Heart right ventricle (tissue), 16 donors: ENCODE measurements around the gene AVPR1B. TPM values are rescaled to one million over a fixed set of nuclear protein-coding genes. Genes with fewer than 3 reads are reported as not detected.
"Not testable (repeated sequence)": the region's sequence is repeated elsewhere in the genome, so short reads cannot be mapped to it uniquely, and the experiment has no call there.

ENCODE experiments used
- ATAC-seq, 8 donors: fragments of 200-7000 bp; cut with Tn5 transposase; one replicate each; pipeline ENCODE4 v1.9.1; 2020; ENCODE audit warnings: mild to moderate bottlenecking in 8 of 8, moderate library complexity in 8 of 8, moderate number of reproducible peaks in 1 of 8
- DNase-seq, 2 donors: peaks; one replicate each; pipeline ENCODE4 v3.0.0-alpha.2; 2020
- H3K27ac ChIP-seq, 10 donors: fragments of 200-600 bp; sonication (generic) in 2 of 10; one replicate each; pipeline versions ENCODE4 v1.5.0 to v1.8.0; 2020 to 2022; ENCODE audit warnings: mild to moderate bottlenecking in 3 of 10
- H3K27me3 ChIP-seq, 7 donors: fragments of 200-600 bp; one replicate each; pipeline ENCODE4 v1.8.0; 2021 to 2022; ENCODE audit warnings: mild to moderate bottlenecking in 2 of 7
- H3K36me3 ChIP-seq, 9 donors: fragments of 200-600 bp; sonication (generic) in 1 of 9; one replicate each; pipeline versions ENCODE4 v1.5.0 to v1.8.0; 2020 to 2022; ENCODE audit warnings: mild to moderate bottlenecking in 2 of 9
- H3K4me1 ChIP-seq, 9 donors: fragments of 200-600 bp; sonication (generic) in 1 of 9; one replicate each; pipeline versions ENCODE4 v1.5.0 to v1.8.0; 2020 to 2022; ENCODE audit warnings: mild to moderate bottlenecking in 4 of 9
- H3K4me3 ChIP-seq, 10 donors: fragments of 200-600 bp; sonication (generic) in 2 of 10; one replicate each; pipeline versions ENCODE4 v1.5.0 to v1.8.0; 2020 to 2022; ENCODE audit warnings: mild to moderate bottlenecking in 7 of 10, moderate library complexity in 2 of 10
- H3K9me3 ChIP-seq, 11 donors: fragments of 200-600 bp in 10 of 11; sonication (generic) in 2 of 11; one replicate each; pipeline versions ENCODE4 v1.5.0 to v1.8.0; 2013 to 2022; ENCODE audit warnings: mild to moderate bottlenecking in 2 of 11, control low read depth in 1 of 11, moderate library complexity in 1 of 11
- WGBS, 2 donors: extraction: QIAGEN DNeasy Blood & Tissue Kit; methylation state at CpG; one replicate each; pipeline ENCODE4 v1.1.7; 2013; ENCODE audit warnings: inconsistent platforms in 1 of 2; 5-methylcytosine and 5-hydroxymethylcytosine counted together
- intact Hi-C, 10 donors: fragments of 100-400 bp; cut with DNase I; formaldehyde crosslinking; loops; one replicate each; pipeline versions ENCODE4 v1.11.1 to v1.14.2; 2022
- polyA plus RNA-seq, 2 donors: library from polyadenylated mRNA; stranded (reverse); fragments of 200-250 nt; gene quantifications; one replicate each; pipeline ENCODE4 v1.2.3, GENCODE V29; 2013
- total RNA-seq, 10 donors: library from RNA; stranded (reverse); fragmentation: NEBNext Ultra II Directional in 3 of 10; extraction: Animal tissue kit (Norgen Biotek cat#: 25700) in 3 of 10; gene quantifications; one replicate each; pipeline versions ENCODE4 v1.2.1 to v1.2.4, GENCODE V29; 2021 to 2023
- TF ChIP-seq, protein P1 (sequence below), 9 donors: fragments of 200-600 bp; sonication (generic) in 2 of 9; IDR thresholded peaks; one replicate each; pipeline versions ENCODE4 v1.5.0 to v1.8.0; 2021 to 2022; ENCODE audit warnings: antibody characterized with exemption in 9 of 9, mild to moderate bottlenecking in 5 of 9, moderate library complexity in 1 of 9
- donor health status: Arrhythmogenic right ventricular cardiomyopathy.
- donor health status: ischemic (EF 13 %, LVEDD 7.1; RV severe dilation, severe dysfunction).
- donor health status: healthy with polysubstance abuse.
- donor health status: DM: no; HTN: yes; CAD: no.
- donor health status: DM: no; HTN: no; CAD: no.
- donor health status: ischemic (EF 25% LVEDD 6.9; RV normal size, moderate dysfunction).
- donor health status: ischemic (EF 25% LVEDD 5.7; RV mildly dilated, moderate dysfunction).
- donor health status: healthy.
- donor health status: DM: yes; HTN: yes; CAD: no.
- donor health status: Ischemic cardiomyopathy.
- donor health status: ischemic (EF 35%, LVEDD 5.7; RV mildly dilated, moderate dysfunction).
- donor health status: nonischemic (EF 11% LVEDD 7.7; RV severe dilation, severe dysfunction).
- donor health status: DM: yes; HTN: yes; CAD: no.
- donor health status: PGD.
- donor health status: ischemic (EF 29% LVEDD 5.4; RV normal size, mild dysfunction).
- donor health status: nonischemic (EF 23%, LVEDD 6.1; RV moderate dilation, normal function).

AVPR1B gene
- total and polyA plus RNA-seq, 12 donors = not detected

- WGBS, 2 donors = 49 to 51% methylated on average over 8 of the region's 8 CpGs
- H3K36me3 ChIP-seq = no peaks in the 10 kb centered on the region
- peaks cover 0 to 17% (median 11%) of the 10 kb centered on the region in 9 donors for H3K4me1 ChIP-seq
- H3K4me3 ChIP-seq = no peak overlapping the region
- TF ChIP-seq, protein P1, sequence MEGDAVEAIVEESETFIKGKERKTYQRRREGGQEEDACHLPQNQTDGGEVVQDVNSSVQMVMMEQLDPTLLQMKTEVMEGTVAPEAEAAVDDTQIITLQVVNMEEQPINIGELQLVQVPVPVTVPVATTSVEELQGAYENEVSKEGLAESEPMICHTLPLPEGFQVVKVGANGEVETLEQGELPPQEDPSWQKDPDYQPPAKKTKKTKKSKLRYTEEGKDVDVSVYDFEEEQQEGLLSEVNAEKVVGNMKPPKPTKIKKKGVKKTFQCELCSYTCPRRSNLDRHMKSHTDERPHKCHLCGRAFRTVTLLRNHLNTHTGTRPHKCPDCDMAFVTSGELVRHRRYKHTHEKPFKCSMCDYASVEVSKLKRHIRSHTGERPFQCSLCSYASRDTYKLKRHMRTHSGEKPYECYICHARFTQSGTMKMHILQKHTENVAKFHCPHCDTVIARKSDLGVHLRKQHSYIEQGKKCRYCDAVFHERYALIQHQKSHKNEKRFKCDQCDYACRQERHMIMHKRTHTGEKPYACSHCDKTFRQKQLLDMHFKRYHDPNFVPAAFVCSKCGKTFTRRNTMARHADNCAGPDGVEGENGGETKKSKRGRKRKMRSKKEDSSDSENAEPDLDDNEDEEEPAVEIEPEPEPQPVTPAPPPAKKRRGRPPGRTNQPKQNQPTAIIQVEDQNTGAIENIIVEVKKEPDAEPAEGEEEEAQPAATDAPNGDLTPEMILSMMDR (IDR thresholded peaks at IDR 0.05) = no peak
- intact Hi-C loops = no loop called here
- no peak overlapping the region for H3K27ac ChIP-seq
- DNase-seq (no peak), ATAC-seq (peak in 5 of 8 donors; percentile 49 to 91 (median 59))
- no peaks in the 10 kb centered on the region for H3K9me3 ChIP-seq
- no peaks in the 10 kb centered on the region for H3K27me3 ChIP-seq
Measured at GRCh38 chr1:206067486-206068227, 49.5 kb downstream of the AVPR1B start.

- Histone ChIP-seq H3K27me3 (no peaks in the 10 kb centered on the region), H3K9me3 (no peaks in the 10 kb centered on the region), H3K4me3 (no peak overlapping the region), H3K36me3 (no peaks in the 10 kb centered on the region), H3K4me1 (peaks cover 0 to 17% (median 11%) of the 10 kb centered on the region in 9 donors), H3K27ac (no peak overlapping the region)
- intact Hi-C loops = no loop called here
- TF ChIP-seq, protein P1 (IDR thresholded peaks at IDR 0.05) = no peak
- peak in 1 of 8 donors; percentile 52 for ATAC-seq
- 49 to 50% methylated on average over 6 of the region's 6 CpGs for WGBS, 2 donors
- DNase-seq = no peak
Measured at GRCh38 chr1:206066479-206067171, 50.6 kb downstream of the AVPR1B start.

DNA sequence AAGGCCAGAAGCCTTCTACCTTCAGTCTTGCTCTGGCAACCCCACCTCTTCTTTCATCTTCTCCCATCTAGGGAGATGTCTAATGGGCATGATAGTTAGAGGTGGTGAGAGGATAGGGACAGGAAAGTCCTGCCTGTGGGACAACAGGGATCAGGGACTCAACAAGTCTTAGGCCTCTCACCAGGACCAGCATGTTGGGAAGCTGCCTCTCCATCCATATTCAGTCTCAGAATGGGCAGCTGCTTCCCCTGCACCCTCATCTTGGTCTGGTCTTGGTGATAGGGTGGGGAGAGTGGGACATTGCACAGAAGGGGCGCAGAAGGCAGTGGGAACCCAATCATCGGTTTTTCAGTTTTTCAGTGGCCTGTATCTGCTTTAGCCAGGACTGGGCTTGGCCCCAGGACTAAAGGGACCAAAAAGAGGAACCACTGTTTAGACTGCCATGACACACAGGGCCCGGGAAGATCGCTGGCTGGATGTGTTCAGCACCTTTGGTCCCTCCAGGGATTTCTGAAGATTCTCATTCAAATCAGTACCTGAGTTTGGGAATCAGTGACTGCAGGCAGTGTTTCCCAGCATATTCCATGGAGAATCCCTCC, 51.5 kb downstream of the AVPR1B start:
- Histone ChIP-seq H3K4me1 (peaks cover 0 to 17% (median 11%) of the 10 kb centered on the region in 9 donors), H3K36me3 (no peaks in the 10 kb centered on the region), H3K27ac (no peak overlapping the region), H3K4me3 (no peak overlapping the region), H3K27me3 (no peaks in the 10 kb centered on the region), H3K9me3 (no peaks in the 10 kb centered on the region)
- DNase-seq (no peak), ATAC-seq (no peak)
- intact Hi-C loops = no loop called here
- TF ChIP-seq, protein P1 (IDR thresholded peaks at IDR 0.05) = no peak
- WGBS, 2 donors = 95% methylated on average over 4 of the region's 4 CpGs

GRCh38 chr1:206064501-206064900, 52.7 kb downstream of the AVPR1B start:
- ATAC-seq, H3K27me3 ChIP-seq, H3K9me3 ChIP-seq, DNase-seq, H3K36me3 ChIP-seq, H3K27ac ChIP-seq, H3K4me3 ChIP-seq, intact Hi-C loops: not testable (repeated sequence)
- WGBS, 2 donors = 90 to 95% methylated on average over 18 of the region's 25 CpGs
- H3K4me1 ChIP-seq = peaks cover 0 to 17% (median 11%) of the 10 kb centered on the region in 9 donors

DNA sequence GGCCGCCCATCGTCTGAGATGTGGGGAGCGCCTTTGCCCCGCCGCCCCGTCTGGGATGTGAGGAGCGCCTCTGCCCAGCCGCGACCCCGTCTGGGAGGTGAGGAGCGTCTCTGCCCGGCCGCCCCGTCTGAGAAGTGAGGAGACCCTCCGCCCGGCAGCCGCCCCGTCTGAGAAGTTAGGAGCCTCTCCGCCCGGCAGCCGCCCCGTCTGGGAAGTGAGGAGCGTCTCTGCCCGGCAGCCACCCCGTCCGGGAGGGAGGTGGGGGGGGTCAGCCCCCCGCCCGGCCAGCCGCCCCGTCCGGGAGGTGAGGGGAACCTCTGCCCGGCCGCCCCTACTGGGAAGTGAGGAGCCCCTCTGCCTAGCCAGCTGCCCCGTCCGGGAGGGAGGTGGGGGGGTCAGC, 53.2 kb downstream of the AVPR1B start:
- peaks cover 0 to 17% (median 11%) of the 10 kb centered on the region in 9 donors for H3K4me1 ChIP-seq
- H3K9me3 ChIP-seq, intact Hi-C loops, H3K27ac ChIP-seq, H3K4me3 ChIP-seq, H3K36me3 ChIP-seq, ATAC-seq, H3K27me3 ChIP-seq, DNase-seq: not testable (repeated sequence)
- 94 to 95% methylated on average over 14 to 30 of the region's 35 CpGs for WGBS, 2 donors
